Keratinocyte (primary cell): Measurements from ENCODE around the gene CFAP45. TPM values are rescaled to one million over a fixed set of nuclear protein-coding genes. Genes with fewer than 3 reads are reported as not detected.

Experiments used
- DNase-seq: peaks from one replicate; pipeline ENCODE4 v3.0.0-alpha.2; 2011; ENCODE audit warnings: low read depth, missing footprints, low spot score
- FAIRE-seq: peaks from 2 replicates; lab custom pipeline; 2011; peaks lifted over from hg19 to GRCh38; lab: Jason Lieb, UNC
- H2AFZ ChIP-seq: 2 replicates; pipeline ENCODE4 v1.6.0; 2012; ENCODE audit warnings: low read length, control low read depth, inconsistent platforms; ENCODE audit not compliant: control insufficient read depth
- H3K27ac ChIP-seq: 2 replicates; pipeline ENCODE4 v1.5.1; 2011; ENCODE audit warnings: low read length; ENCODE audit not compliant: control insufficient read depth, insufficient read depth
- H3K27me3 ChIP-seq: 3 replicates; pipeline ENCODE4 v1.6.0; 2011; ENCODE audit warnings: low read length; ENCODE audit not compliant: control insufficient read depth, insufficient read depth; ENCODE audit errors: extremely low read depth
- H3K36me3 ChIP-seq, 2 experiments: 2 replicates in 1 of 2; 3 replicates in 1 of 2; pipeline ENCODE4 v1.5.1; 2011; ENCODE audit warnings: low read length in 2 of 2, mild to moderate bottlenecking in 1 of 2; ENCODE audit not compliant: control insufficient read depth in 2 of 2, insufficient read depth in 2 of 2; ENCODE audit errors: extremely low read depth in 1 of 2
- H3K4me1 ChIP-seq: 3 replicates; pipeline ENCODE4 v1.5.1; 2011; ENCODE audit warnings: low read length; ENCODE audit not compliant: control insufficient read depth, insufficient read depth; ENCODE audit errors: extremely low read depth
- H3K4me2 ChIP-seq: 3 replicates; pipeline ENCODE4 v1.6.0; 2011; ENCODE audit warnings: low read depth, low read length; ENCODE audit not compliant: control insufficient read depth, insufficient read depth; ENCODE audit errors: extremely low read depth
- H3K4me3 ChIP-seq, 3 experiments: fragments of 200-600 bp in 1 of 3; sonication (generic) in 1 of 3; 2 replicates in 2 of 3; 3 replicates in 1 of 3; pipeline ENCODE4 v1.5.1; 2011 to 2016; ENCODE audit warnings: low read length in 3 of 3, mild to moderate bottlenecking in 3 of 3, control low read depth in 2 of 3, inconsistent platforms in 1 of 3, low read depth in 1 of 3, mixed read lengths in 1 of 3, mixed run types in 1 of 3, moderate library complexity in 1 of 3; ENCODE audit not compliant: control insufficient read depth in 2 of 3, insufficient read depth in 2 of 3; ENCODE audit errors: extremely low read depth in 1 of 3
- H3K79me2 ChIP-seq: 2 replicates; pipeline ENCODE4 v1.6.0; 2012; ENCODE audit warnings: low read length; ENCODE audit not compliant: control insufficient read depth, insufficient read depth
- H3K9ac ChIP-seq: 3 replicates; pipeline ENCODE4 v1.6.0; 2011; ENCODE audit warnings: low read length; ENCODE audit not compliant: control insufficient read depth, insufficient read depth; ENCODE audit errors: extremely low read depth
- H3K9me1 ChIP-seq: 3 replicates; pipeline ENCODE4 v1.6.0; 2011; ENCODE audit warnings: low read length; ENCODE audit not compliant: control insufficient read depth, insufficient read depth; ENCODE audit errors: extremely low read depth
- H3K9me3 ChIP-seq: 2 replicates; pipeline ENCODE4 v1.5.1; 2012; ENCODE audit warnings: low read depth, low read length; ENCODE audit not compliant: control insufficient read depth
- H4K20me1 ChIP-seq: 3 replicates; pipeline ENCODE4 v1.6.0; 2011; ENCODE audit warnings: low read length; ENCODE audit not compliant: control insufficient read depth, insufficient read depth; ENCODE audit errors: extremely low read depth
- CTCF ChIP-seq, 3 experiments: IDR thresholded peaks in 1 of 3; conservative IDR thresholded peaks in 1 of 3; optimal IDR thresholded peaks in 1 of 3; 2 replicates in 2 of 3; 3 replicates in 1 of 3; pipeline versions ENCODE3 to v1.5.1; 2011; ENCODE audit warnings: low read length in 3 of 3, mild to moderate bottlenecking in 3 of 3, moderate library complexity in 2 of 3, control low read depth in 1 of 3, inconsistent platforms in 1 of 3; ENCODE audit not compliant: insufficient read depth in 2 of 3; ENCODE audit errors: extremely low read depth in 1 of 3
- EZH2 ChIP-seq: IDR thresholded peaks from one replicate; pipeline ENCODE4 v1.6.1; 2012; ENCODE audit warnings: inconsistent platforms, mild to moderate bottlenecking, low read length, moderate library complexity
- dilution Hi-C: fragments of 300-500 bp; cut with MboI; formaldehyde crosslinking; loops from one replicate; pipeline ENCODE4 v1.7.0; 2020; ENCODE audit warnings: low sequenced_read_pairs; ENCODE audit not compliant: extremely low pct_ligation_motif_present
- polyA plus RNA-seq, 5 experiments: library from polyadenylated mRNA; depleted of rRNA in 3 of 5; stranded (reverse) in 3 of 5; stranded (forward) in 1 of 5; unstranded in 1 of 5; fragments of >200 nt; gene quantifications; 1 replicate in 1 of 5; 2 replicates in 3 of 5; 3 replicates in 1 of 5; pipeline versions ENCODE4 v1.2.1 to v1.2.3, GENCODE V29; 2011 to 2012; ENCODE audit warnings: missing spikeins in 2 of 5, low read depth in 1 of 5, low replicate concordance in 1 of 5

The CFAP45 gene
- polyA plus RNA-seq, 1 donor (not counting 4 experiments of a cell fraction or from before 2014, with no cell fraction given), result 2.3 TPM

GRCh38 chr1:159829822-159830465 lies 70.0 kb downstream of the CFAP45 start:
- no peak overlapping the region for H3K4me3 ChIP-seq
- H3K27me3 ChIP-seq, result no peaks in the 10 kb centered on the region
- no peak overlapping the region for H3K9ac ChIP-seq
- H3K36me3 ChIP-seq, result no peaks in the 10 kb centered on the region
- no peaks in the 10 kb centered on the region for H3K9me1 ChIP-seq
- peak overlapping the region; percentile 48 for H2AFZ ChIP-seq
- no peaks in the 10 kb centered on the region for H4K20me1 ChIP-seq
- no peaks in the 10 kb centered on the region for H3K9me3 ChIP-seq
- no peak overlapping the region for H3K4me2 ChIP-seq
- H3K79me2 ChIP-seq, result no peaks in the 10 kb centered on the region
- no peak for DNase-seq
- H3K4me1 ChIP-seq, result peaks cover 6% of the 10 kb centered on the region
- TF ChIP-seq CTCF (optimal IDR thresholded peaks at IDR 0.05 in 1 of 3, IDR thresholded peaks at IDR 0.05 in 1 of 3, conservative IDR thresholded peaks at IDR 0.05 in 1 of 3; ENCODE audit: extremely low read depth in 1 of 3, insufficient read depth in 2 of 3, low read length in 3 of 3), result no peak
- peak; percentile 87 for FAIRE-seq
- dilution Hi-C loops, result no loop called here
- no peak overlapping the region for H3K27ac ChIP-seq

DNA sequence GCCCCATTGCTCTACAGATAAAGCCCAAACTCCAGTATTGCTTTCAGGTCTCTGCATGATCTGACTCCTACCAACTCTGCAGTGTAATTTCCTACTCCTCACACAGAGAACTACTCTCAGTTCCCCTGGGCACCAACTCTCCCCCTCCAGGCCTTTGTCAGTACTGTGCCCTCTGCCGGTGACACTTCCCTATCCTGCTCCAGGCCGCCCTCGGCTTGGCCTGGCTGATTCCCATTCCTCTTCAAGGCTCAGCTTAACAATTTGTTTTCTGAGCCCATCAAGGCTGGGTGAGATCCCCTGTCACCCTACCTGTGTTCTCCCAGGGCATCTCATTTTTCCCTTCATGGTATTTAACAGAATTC lies 70.7 kb downstream of the CFAP45 start:
- H3K79me2 ChIP-seq, result no peaks in the 10 kb centered on the region
- dilution Hi-C loops, result no loop called here
- no peak overlapping the region for H3K9ac ChIP-seq
- H2AFZ ChIP-seq, result no peak overlapping the region
- peaks cover 6% of the 10 kb centered on the region for H3K4me1 ChIP-seq
- no peak overlapping the region for H3K4me2 ChIP-seq
- H4K20me1 ChIP-seq, result no peaks in the 10 kb centered on the region
- no peak for FAIRE-seq
- DNase-seq, result no peak
- H3K9me3 ChIP-seq, result no peaks in the 10 kb centered on the region
- peak; percentile 35 to 59 (median 37) for TF ChIP-seq CTCF (optimal IDR thresholded peaks at IDR 0.05 in 1 of 3, IDR thresholded peaks at IDR 0.05 in 1 of 3, conservative IDR thresholded peaks at IDR 0.05 in 1 of 3; ENCODE audit: extremely low read depth in 1 of 3, insufficient read depth in 2 of 3, low read length in 3 of 3)
- TF ChIP-seq EZH2, result no peak
- no peaks in the 10 kb centered on the region for H3K27me3 ChIP-seq
- H3K27ac ChIP-seq, result no peak overlapping the region
- H3K9me1 ChIP-seq, result no peaks in the 10 kb centered on the region
- no peak overlapping the region for H3K4me3 ChIP-seq
- no peaks in the 10 kb centered on the region for H3K36me3 ChIP-seq
